Activated T-helper 9 cell treated with anti-CD3 and anti-CD28 coated beads, Interleukin-2, amount 50 U/mL, for 16 hours (primary cell): ENCODE measurements around the gene PDE1C.
"Not testable (repeated sequence)": the region's sequence is repeated elsewhere in the genome, so short reads cannot be mapped to it uniquely, and the experiment has no call there.

Source experiments
- DNase-seq: peaks from one replicate; pipeline ENCODE4 v3.0.0-alpha.2; 2020; ENCODE audit warnings: low read depth

The PDE1C gene

GRCh38 chr7:32070406-32071360 lies at the start of gene PDE1C:
Gene PDE1C (minus strand): TSS chr7:32070407.
- no peak for DNase-seq

DNA sequence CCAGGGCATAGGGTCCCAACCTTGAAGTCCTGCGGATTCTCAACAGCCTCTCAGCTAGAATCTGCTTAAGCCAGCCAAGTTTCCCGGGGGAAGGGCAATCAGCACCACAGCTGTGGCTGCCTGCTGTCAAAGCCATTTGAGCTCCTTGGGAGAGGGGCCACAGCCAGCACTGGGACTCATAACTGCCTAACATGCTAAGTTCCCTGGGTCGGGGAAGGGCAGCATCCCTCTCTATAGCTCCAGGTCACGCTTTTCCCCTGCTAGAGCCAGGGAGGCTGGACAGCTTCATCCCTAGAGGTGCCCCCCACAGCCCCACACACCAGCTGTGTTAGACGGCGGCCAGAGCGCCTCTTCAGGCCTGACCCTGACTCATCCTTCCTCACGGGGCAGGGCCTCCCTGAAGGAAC lies 49.6 kb upstream of the PDE1C start:
- no peak for DNase-seq

DNA sequence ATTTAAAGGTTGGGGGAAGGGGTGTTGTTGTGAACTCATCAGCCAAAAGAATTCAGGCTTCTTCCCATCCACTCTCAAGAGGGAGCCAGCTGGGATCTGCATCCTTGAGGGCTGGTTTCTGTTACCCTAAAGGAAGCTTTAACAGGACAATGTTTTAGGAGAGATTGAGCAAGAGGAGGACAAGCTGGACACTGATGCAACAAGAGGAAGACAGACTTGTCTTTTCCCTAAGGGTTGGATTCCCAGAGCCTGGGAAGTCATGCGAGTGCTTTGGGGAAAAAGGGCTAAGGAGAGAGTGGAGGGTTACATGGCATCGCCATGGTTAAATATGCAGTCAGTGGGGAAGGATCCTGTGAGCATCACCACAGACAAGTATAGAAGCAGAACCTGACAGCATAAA lies 47.6 kb upstream of the PDE1C start:
- no peak for DNase-seq

DNA sequence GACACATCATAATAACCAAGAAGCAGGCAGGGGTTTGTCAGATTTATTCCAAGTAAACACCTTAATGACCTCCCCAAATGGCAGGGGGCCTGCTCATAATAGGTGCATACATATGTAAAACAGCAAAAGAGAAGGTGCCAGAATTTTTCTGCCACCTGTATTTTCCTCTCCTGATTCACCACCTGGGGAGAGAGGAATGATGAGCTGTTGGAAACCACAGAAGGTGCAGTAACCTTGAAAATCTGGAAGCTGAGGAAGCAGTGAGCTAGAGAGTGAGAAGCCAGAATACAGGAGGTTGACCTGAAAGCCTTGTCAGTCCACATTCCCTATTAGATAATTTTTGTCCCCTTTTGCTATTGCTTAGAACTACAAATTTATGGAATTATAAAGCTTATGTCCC lies 46.2 kb upstream of the PDE1C start:
- DNase-seq = no peak

- DNase-seq = no peak
Measured at GRCh38 chr7:32115831-32116230, 45.6 kb upstream of the PDE1C start.

- DNase-seq = no peak
Measured at GRCh38 chr7:32108651-32109050, 38.4 kb upstream of the PDE1C start.

GRCh38 chr7:32104766-32105165 lies 34.6 kb upstream of the PDE1C start:
- DNase-seq = no peak

DNA sequence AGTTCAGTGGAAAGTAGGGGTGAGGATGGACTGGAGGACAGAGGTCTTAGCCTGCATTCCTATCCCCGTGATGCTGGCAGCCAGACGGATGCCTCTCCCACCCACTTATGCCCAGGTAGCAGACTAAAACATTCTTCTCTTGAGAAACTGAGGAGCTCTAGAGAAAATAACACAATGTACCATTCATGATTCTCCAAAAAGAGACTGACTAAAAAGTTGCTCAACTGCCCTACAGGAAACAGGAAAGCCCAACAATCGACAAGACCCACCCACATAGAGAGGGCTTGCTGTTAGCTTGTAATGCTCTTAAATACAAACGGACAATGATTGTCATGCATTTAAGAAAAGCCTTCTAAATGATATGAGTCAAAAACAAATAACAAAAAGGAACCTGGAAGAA lies 33.2 kb upstream of the PDE1C start:
- no peak for DNase-seq

DNA sequence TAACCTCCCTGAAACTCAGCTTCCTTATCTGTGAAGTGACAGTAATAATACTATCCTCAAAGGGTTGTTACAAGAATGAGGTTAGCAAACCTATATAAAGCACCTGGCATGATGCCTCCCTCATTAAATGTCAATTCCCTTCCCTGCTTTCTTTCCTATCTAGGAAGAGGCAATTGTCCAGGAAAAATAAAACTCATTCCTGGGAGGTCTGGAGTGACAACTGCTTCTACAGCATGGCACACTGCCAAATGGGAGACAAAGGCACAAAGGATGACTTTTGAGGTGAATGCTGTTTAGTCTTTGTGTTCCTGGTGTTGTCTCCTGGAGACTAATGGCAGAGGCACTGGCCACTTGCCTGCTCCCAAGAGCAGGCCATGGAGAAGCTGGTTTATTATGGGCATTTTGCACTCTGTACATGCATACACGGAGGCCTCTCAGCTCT lies 32.2 kb upstream of the PDE1C start:
- DNase-seq = no peak

GRCh38 chr7:32100407-32100907 lies 30.2 kb upstream of the PDE1C start:
- DNase-seq = no peak

- no peak for DNase-seq
Measured at GRCh38 chr7:32094516-32094915, 24.3 kb upstream of the PDE1C start.

DNA sequence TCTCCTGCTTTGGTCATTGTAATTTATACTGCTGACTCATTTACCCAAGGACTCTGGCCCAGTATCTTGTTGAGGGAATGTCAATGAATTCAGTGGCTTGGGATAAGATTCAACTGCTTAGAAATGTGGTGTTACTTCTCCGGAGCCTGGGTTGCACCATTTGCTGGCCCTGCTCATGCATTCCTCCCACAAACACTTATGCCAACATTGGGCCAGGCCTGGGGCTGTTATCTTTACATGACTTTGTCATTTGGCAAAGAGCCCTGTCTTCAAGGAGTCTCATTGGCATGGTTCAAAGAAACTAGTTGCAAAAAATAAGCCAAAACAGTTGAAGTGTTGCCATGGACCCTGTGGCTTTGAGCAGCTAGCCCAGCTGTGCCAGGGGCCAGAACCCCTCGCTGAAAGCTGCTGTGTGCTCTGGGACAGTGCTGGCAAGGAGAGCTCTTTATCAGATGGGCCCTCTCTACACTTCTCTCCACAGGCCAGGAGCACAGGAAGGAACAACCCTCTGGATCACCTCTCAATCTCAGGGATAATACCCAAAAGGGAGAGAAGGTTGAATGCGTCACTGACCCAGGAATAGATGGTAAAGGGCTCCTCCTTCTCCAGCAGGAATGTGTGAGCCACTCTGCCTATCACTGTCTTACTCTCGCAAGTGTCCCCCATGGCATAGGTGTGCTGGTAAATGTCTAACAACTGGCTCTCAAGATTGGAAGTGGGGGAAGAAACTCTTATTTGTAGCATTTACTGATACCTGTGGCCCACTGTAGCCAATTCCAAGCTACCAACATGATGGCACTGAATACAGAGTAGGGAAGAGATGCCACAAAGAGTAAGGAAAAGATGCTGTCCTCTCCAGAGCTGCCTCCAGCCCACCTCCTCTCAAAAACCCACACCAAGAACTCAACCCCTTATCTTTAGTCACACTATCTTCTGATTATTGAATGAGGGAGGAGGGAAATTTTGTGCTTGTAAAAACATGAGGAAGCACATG lies 23.5 kb upstream of the PDE1C start:
- DNase-seq = no peak

- DNase-seq = no peak
Measured at GRCh38 chr7:32092346-32092745, 22.1 kb upstream of the PDE1C start.

GRCh38 chr7:32091608-32092210 lies 21.5 kb upstream of the PDE1C start:
- DNase-seq = no peak

DNA sequence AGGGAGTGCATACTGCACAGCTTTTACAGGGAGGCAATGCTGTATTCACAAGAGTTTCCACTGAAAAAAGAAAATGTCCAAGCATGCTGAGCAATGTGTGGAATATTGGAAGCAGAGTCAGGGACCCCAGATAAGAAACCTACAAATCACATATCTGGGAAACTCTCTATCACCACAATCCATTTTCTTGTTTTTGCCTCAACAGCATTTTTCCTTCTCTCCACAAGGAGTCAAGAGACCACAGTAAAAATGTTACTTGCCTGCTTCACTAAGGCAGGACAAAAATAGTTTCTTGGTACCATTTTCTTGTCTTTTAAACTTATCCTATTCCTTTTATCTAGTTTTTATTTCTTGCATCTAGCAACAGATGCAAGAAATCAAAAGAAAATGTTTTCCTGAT lies 19.5 kb upstream of the PDE1C start:
- no peak for DNase-seq

- no peak for DNase-seq
Measured at GRCh38 chr7:32089256-32089655, 19.0 kb upstream of the PDE1C start.

DNA sequence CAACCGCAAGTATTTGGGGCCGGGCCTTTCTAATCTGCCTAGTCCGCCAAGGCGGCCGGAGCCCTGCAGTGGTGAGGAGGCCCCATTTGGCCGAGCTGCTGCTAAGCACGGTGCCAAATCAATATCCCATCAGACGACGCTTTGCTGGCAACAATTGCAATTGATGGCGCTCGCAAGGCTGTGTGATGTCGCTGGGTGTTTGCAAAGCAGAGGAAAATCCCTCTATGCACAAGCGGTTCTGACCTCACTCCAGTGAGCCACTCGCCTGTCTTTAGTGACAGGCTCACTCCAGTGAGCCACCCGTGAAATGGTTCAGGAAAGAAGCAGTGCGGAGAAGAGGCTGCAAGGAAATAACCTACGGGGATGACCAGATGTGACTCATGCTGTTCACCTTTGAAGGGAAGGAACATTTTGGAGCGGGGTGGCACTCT lies 18.3 kb upstream of the PDE1C start:
- DNase-seq = no peak

DNA sequence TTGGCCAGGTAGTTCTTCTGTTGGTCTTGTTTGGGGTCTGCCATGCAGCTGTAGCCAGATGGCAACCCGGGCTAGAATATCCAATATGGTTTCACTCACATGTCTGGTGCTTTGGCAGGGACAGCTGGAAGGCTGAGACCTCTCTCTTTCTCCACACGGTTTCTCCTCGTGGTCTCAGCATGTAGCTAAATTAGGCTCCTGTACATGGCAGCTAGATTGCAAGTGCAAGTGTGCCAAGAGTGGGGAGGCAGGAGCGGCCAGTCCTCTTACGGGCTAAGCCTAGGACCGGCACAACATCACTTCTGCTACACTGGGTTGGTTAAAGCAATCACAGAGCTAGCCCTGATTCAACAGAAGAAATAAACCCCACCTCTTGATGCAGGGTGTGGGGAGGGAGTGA lies 9.3 kb upstream of the PDE1C start:
- DNase-seq = no peak

- no peak for DNase-seq
Measured at GRCh38 chr7:32078824-32079223, 8.6 kb upstream of the PDE1C start.

GRCh38 chr7:32077806-32078205 lies 7.6 kb upstream of the PDE1C start:
- DNase-seq = no peak

- DNase-seq = not testable (repeated sequence)
Measured at GRCh38 chr7:32076802-32077201, 6.6 kb upstream of the PDE1C start.

GRCh38 chr7:32075612-32076011 lies 5.4 kb upstream of the PDE1C start:
- DNase-seq = no peak
